ENCODE measurements around the gene RPN2.

GRCh38 chr20:37257530-37257929 is 78.4 kb downstream of the RPN2 start:
- no peak for TF ChIP-seq MAX (CRISPR knock-in tag; IDR thresholded peaks at IDR 0.05)
- no peak for TF ChIP-seq RBM34 (IDR thresholded peaks at IDR 0.05; ENCODE audit: borderline replicate concordance, insufficient read depth, low read length)
- no peak for TF ChIP-seq FOS (IDR thresholded peaks at IDR 0.05; ENCODE audit: extremely low read depth, insufficient read length)
- TF ChIP-seq BHLHE40 (IDR thresholded peaks at IDR 0.05; ENCODE audit: low read length) = no peak
- no peak for TF ChIP-seq POLR2AphosphoS5 (IDR thresholded peaks at IDR 0.05; ENCODE audit: control insufficient read depth, insufficient read depth, low read depth, low read length)
- TF ChIP-seq ZNF253 (CRISPR knock-in tag; conservative IDR thresholded peaks at IDR 0.05) = no peak
- TF ChIP-seq GATAD2B (IDR thresholded peaks at IDR 0.05; ENCODE audit: borderline replicate concordance) = no peak
- TF ChIP-seq CHD7 (IDR thresholded peaks at IDR 0.05; ENCODE audit: low read depth, low read length) = no peak
